Measurements from ENCODE around the gene ASCC3.
"Not testable (repeated sequence)": the region's sequence is repeated elsewhere in the genome, so short reads cannot be mapped to it uniquely, and the experiment has no call there.

ASCC3 gene

GRCh38 chr6:100796049-100796823 is 84.9 kb downstream of the ASCC3 start:
- DNase-seq = no peak

GRCh38 chr6:100790084-100790483 is 91.0 kb downstream of the ASCC3 start:
- DNase-seq = no peak

DNA sequence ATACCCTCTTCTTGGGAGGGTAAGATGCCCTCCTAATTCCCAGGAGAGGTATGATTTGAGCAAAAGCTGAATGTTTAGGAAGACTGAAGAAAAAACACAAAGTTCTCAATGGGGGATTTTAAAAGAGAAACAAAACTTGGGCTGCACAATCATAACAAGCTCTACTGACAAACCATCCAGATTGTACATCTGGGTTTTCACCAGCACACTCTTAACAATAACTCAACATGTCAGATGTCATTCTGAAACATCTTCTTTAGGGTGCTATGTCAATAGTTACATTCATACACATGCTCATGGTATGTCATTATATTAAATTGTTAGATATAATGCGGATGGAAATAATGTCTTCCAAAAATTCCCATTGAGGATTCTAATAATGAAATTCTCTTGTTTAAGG is 95.1 kb downstream of the ASCC3 start:
- DNase-seq = no peak

- no peak for DNase-seq
Observed at GRCh38 chr6:100780648-100781047, 100.5 kb downstream of the ASCC3 start.

- no peak for DNase-seq
Observed at GRCh38 chr6:100775667-100776066, 105.5 kb downstream of the ASCC3 start.

GRCh38 chr6:100774681-100775080 is 106.4 kb downstream of the ASCC3 start:
- no peak for DNase-seq

- DNase-seq = no peak
Observed at GRCh38 chr6:100768816-100769351, 112.2 kb downstream of the ASCC3 start.

- no peak for DNase-seq
Observed at GRCh38 chr6:100763617-100764241, 117.4 kb downstream of the ASCC3 start.

DNA sequence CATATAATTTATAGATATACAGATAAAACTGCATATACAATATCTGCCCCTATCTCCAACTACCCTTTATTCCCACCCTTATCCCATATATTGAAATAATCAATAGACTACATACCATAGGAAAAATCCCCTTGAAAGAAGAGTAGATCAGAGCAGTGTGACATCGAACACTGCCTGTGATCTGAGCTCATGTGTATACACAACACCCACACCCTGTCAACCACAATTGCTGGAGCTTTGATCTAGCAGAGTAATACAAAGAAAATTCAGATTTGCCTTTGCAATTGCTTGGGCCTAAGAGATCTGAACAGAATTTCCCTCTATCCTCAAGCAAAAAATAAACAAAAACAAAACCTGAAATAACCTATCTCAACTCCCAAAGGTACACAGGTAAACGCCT is 119.3 kb downstream of the ASCC3 start:
- DNase-seq = no peak

DNA sequence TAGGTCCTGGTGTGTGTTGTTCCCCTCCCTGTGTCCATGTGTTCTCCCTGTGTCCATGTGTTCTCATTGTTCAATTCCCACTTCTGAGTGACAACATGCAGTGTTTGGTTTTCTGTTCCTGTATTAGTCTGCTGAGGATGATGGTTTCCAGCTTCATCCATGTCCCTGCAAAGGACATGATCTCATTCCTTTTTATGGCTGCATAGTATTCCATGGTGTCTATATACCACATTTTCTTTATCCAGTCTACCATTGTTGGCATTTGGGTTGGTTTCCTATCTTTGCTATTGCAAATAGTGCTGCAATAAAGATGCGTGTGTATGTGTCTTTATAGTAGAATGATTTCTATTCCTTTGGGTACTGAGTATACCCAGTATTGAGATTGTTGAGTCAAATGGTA is 122.7 kb downstream of the ASCC3 start:
- not testable (repeated sequence) for DNase-seq

DNA sequence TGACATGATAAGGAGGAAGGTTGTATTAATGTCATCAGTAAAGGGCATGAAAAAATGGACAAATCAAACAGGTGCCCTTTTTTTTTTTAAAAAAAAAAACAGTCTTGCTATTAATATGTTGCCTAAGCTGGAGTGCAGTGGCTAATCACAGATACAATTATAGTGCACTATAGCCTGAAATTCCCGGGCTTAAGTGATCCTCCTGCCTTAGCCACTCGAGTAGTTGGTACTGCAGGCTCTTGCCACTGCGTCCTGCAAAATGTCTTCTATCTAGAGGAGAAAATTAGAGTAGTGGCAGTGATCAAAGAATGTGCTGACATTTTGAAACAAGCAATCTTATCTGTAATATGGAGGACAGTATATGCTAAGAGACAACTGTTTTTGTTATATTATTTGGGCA is 127.7 kb downstream of the ASCC3 start:
- no peak for DNase-seq

- no peak for DNase-seq
Observed at GRCh38 chr6:100751590-100751989, 129.5 kb downstream of the ASCC3 start.

- DNase-seq = no peak
Observed at GRCh38 chr6:100745419-100746041, 135.6 kb downstream of the ASCC3 start.

DNA sequence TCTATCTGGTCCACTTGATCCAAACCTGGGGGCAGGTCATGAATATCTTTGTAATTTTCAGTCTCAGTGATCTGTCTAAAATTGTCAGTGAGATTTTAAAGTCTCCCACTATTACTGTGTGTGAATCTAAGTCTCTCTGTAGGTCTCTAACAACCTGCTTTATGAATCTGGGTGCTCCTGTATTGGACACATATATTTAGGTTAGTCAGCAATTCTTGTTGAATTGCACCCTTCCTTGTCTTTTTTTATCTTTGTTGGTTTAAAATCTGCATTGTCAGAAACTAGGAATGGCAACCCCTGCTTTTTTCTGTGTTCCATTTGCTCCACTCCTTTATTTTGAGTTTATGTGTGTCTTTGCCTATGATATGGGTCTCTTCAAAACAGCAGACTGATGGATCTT is 140.7 kb downstream of the ASCC3 start:
- no peak for DNase-seq

GRCh38 chr6:100737720-100738119 is 143.4 kb downstream of the ASCC3 start:
- DNase-seq = not testable (repeated sequence)

DNA sequence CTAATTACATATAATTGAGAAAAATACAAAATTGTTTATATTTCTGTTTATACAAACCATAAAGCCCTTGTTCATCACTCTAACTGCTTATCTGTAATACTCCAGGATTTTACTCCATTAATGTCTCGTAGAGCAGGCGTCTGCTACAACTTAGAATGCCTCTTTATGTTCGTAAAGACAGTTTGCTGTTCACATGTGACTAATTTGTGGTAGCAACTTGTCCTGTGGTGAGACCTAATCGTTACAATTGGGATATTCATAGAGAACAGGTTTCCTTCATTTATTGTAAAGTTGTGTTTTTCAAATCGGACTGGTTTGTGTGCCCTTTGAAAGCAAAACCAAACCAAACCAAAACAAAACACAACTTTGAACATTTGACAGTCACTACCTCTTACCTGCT is 149.7 kb downstream of the ASCC3 start:
- no peak for DNase-seq

DNA sequence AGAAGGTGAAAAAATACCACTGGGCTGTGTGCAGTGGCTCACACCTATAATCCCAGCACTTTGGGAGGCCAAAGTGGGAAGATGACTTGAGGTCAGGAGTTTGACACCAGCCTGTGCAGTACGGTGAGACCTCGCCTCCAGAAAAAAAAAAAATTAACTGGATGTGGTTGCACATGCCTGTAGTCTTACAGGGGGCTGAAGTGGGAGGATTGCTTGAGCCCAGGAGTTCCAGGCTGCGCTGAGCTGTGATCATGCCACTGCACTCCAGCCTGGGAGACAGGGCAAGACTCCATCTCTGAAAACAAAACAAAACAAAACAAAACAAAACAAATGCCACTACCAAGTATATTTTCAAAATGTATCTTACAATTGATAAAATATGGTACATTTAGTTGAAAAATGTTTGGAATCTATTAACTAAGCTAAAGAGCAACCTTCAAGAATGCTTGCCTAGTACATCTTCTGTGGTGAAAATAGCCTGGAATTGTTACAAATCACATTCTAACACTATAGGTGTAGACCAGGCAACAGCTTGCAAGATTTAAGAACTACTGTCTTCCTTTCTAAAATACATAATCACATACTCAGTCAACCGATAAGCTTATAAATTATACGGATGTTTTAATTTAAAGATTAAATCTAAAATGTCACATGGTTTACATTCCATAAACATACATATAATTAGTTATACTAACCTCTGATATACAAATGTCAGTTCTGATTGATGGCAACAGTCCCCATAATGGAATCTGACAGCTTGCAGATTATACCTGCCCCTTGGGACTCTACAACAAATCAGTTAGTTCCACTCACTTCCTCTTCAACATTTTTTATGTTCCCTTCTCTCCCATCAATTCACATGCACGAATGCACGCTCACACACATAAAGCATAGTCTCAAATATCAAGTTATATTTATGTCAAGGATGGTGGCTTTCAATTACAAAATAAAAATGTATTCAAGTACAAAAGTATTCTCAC is 150.8 kb downstream of the ASCC3 start:
- no peak for DNase-seq

GRCh38 chr6:100726666-100727065 is 154.5 kb downstream of the ASCC3 start:
- no peak for DNase-seq

DNA sequence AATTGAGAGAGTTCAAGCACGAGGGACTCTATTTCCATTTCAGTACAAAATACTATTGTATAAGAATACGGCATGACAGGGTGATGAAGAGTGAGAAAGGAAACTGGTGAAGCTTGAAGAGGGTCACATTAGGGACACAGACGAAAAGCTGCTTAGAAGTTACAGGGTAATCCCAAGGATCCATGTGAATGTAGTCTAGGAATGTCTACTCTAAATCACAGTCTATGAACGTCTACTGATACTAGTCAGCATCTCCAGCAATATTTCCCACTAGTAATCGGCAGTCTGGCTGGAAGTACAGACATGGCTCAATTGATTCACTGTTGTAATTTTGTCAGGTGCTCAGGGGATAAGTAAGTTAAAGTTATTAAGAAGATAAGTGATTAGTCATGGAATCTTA is 156.4 kb downstream of the ASCC3 start:
- DNase-seq = no peak

GRCh38 chr6:100724222-100724621 is 156.9 kb downstream of the ASCC3 start:
- DNase-seq = no peak

DNA sequence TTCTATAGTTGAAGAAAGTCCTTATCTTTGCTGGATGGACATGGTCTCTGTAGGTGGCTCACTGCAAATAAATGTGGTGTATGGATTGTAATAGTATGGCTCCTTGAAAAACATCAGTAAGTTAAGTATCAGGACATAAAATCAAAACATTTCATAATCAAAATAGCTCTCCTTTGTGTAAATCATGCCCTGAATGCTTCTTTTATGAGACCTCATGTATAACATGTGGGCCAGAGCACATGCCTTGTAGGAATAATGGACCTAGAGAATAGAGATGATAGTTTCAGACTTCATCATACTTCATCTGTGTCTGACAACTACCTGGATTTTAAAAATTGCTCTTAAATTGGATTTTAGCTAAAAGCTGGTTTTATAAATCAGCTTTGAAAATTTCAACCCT is 159.9 kb downstream of the ASCC3 start:
- DNase-seq = no peak

DNA sequence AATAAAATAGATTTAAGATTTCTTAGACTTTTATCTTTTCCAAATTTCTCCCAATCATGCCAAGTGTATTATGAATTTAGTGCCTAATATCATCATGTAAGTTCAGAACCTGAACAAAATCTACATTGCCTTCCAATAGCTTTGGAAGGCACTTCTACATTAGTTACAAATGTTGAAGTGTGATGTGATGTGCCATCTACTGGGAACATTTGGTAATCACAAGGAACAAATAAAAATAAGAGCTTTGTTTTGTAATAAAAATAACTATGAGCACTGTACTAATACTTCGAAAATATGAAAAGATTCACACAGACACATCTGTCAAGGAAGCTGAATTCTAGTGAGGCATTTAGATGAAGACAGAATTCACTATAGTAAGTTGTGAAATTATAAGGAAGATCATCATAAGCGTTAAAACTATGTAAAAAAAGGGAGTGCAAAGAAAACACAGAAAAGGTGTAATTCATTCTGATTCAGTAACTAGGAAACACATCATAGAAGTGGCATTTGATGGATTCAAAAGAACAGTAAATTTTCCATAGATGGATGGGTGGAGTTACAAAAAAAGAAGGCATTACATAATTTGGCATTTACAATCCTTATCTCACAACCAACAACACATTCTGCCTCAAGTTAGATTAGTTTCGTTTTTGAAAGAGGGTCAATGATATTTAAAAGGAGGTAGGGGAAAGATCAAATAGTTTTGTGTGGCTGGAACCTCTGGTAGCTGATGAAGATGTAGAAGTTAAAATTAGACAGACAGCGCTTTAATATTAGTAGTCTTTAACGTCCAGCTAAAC is 161.0 kb downstream of the ASCC3 start:
- no peak for DNase-seq

All from cortex of kidney (tissue), 1 donor.